Measurements from ENCODE around the gene PEMT.

The PEMT gene

DNA sequence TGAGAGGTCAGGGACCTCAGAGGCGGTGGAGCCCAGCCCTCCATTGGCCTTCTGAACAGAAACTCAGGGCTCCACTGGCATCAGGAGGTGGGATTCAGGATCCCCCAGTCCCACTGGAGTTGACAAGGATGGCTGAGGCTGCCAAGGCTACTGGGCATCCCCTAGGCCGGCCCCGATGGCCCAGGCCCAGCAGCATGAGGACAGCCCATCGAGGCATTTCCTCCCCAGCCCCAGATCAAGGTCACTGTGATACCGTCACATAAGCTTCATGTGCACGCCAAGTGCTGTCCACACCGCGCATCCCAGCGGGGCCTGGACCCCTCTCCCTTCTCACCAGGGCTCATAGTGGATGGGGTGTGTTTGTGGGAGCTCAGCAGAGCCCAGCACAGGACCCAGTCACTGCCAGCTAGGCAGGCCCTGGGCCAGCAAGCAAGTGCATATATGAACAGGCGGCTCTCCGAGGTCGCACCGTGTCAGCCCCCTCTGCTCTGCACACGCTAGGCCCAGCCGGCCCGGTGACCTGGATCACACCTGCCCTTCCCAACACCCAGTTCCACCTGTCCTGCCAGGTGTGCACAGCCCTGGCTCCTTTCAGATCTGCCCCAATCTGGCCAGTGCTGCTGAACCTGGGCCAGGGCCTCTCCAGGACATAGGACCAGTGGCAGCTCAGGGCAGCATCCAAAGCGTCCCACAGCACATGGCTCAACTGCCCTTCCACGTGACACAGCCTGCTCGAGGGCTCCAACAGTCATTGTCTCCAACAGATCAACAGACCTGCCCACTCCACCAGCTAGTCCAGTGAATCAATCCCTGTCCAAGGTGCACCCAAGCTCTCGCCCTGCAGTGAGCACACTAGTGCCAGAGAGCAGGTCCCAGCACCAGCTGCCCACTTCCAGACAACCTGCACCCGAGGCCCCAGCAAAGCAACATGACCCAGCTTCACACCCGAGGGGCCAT, 62.5 kb downstream of the PEMT start:
- DNase-seq, result no peak

DNA sequence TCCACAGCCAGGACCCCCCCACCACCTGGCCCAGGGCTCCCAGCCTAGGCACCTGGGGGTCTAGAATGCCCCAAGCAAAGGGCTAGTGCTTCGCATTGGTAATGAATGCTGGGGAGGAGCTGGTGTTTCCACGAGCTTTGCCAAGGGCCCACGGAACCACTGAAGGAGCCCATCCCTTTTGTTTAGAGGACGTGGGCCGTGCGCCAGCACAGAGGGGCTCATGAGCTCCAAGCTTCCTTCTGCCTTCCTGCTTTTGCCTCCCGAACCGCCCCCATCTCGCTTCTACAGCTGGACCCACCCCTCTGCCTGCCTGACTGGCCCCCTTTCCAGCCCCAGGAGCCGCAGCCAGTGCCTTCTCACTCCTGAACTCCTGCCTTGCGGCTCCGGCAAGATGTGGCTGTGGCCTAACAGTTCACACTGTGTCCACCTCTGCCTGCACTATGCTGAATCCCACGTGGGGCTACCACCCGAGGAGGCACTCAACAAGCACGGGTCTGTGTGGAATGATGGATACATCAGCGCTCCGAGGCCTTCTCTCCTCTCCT, 63.5 kb downstream of the PEMT start:
- DNase-seq, result no peak

DNA sequence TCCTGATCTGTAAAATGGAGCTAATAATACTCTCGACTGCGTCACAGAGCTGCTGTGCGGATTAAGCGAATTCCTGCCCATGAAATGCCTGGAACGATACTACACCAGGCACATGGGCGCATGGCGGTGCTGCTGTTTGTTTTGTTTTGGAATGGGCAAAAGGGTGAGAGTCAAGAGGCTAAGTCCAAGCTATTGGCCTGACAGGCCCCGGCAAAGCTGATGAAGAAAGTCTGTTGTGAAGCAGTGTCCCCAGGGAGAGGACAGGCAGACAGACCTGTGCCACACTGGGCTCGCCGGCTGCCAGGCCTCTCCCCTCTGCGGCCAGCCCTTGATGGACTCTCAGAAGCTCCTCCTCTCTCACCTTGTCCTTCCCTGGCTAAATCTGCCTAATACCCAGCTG, 64.0 kb downstream of the PEMT start:
- no peak for DNase-seq

DNA sequence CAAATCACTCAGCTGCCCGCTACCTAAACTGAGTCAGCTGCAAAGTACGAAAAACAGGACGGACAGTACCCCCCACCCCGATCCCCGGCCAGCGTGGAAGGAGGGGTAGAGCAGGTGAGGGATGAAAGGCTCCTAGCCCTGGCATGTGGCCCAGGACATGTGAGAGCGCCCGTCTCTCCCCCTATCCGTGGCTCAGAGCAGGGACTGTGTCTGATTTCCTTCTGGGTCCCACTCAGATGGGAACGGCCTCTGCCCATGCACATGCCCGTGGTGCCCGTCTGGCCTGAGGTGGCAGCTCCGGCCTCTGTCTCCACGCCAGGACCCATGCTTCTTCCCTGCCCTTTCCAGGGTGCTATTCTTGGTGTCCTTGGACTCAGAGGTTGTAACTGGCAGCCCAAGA, 65.1 kb downstream of the PEMT start:
- DNase-seq, result no peak

DNA sequence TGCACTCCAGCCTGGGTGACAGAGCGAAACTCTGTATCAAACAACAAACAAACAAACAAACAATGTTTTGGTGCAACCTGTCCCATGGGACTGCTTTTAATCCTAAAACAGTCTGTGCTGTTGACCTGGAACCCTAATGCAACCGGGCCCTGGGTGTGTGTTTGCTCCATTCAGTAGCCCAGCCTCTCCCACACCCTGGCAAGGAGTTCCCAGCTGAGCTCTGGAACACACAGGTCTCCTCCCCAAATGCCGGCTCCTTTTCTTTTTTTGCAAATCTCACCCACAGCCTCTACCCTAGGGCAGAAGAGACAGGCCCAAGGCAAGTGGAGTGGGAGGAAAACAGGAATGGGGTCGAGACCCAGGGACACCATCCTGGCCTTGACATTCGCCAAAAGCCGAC, 65.6 kb downstream of the PEMT start:
- DNase-seq, result no peak

DNA sequence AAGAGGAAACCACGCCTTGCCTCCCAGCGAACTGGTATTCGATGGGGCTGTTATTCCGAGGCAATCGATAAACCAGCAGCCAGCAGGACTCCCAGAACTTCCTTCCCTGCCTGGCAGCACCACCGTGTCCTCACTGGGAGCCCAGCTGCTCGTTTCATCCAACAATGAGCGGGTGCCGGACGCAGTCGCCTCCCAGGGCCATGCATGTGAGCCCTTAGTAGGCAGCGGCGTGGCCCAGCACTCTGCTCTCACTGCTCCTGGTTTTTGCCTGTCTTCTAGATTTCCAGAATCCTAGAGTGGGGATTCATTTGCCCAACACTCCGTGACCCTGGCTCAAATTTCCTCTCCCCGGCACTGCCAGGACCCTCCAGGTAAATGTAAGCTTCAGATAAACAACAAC, 66.2 kb downstream of the PEMT start:
- DNase-seq, result no peak

DNA sequence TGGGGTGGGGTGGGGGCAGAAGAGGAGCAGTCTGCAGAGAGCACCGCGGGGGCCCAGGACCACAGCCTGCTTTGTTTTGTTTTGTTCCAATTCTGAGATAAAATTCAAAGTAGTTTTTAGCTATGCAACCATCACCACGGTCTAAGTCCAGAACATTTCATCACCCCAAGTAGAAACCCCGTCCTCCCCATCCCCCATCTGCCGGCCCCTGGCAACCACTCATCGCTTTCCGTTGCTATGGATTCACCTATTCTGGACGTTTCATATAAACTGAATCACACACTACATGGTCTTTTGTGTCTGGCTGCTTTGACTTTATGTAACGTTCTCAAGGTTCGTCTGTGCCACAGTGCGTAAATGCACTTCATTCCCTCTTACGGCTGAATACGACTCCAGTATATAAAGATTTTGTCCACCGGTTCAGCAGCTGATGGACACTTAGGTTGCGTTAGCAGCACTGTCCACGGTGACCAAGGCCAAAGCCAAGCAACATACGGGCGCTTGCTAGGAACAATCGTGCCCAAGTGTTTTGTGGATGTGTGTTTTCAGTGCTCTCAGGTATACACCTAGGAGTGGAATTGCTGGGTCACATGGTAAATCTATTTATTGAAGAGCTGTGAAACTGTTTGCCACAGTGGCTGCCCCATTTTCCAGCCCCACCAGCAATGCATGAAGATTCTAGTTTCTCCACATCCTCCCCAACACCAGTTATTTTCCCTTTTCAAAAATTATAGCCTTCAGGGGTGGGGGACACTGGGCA, 67.6 kb downstream of the PEMT start:
- DNase-seq, result no peak

DNA sequence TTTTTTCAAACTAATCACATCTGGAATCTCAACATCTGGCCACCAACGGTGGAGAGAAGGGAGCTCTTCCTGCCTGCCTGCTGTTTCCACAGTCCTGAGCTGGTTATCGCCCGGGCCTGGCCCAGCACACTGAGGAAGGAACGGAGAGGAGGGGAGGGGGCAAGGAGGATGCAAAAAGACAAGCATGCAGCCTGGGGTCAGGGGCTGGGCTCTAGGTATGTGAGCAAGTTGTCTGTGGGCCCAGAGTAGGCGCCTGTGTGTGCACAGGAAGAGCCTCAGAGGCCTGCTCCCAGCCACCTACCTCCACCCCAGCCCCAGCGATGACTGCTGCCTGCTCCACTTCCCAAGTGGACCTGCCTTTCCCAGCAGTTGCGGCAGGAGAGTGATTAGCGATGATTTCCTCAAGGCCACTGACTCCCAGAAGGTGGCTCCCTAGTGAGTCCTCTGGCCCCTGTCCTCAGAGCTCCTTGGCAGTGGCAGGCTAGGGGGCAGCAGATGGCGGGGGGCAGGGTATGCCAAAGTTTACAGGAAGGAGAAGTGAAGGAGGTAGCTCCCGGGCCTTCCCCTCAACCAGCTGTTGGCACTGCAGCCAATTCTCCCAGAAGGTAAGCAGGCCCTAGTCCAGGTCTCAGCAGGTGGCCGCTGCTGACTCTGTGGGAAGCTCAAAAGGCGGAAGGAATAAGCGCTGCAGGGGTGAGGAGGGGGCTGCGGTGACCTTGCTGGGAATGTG, 68.3 kb downstream of the PEMT start:
- DNase-seq, result no peak

DNA sequence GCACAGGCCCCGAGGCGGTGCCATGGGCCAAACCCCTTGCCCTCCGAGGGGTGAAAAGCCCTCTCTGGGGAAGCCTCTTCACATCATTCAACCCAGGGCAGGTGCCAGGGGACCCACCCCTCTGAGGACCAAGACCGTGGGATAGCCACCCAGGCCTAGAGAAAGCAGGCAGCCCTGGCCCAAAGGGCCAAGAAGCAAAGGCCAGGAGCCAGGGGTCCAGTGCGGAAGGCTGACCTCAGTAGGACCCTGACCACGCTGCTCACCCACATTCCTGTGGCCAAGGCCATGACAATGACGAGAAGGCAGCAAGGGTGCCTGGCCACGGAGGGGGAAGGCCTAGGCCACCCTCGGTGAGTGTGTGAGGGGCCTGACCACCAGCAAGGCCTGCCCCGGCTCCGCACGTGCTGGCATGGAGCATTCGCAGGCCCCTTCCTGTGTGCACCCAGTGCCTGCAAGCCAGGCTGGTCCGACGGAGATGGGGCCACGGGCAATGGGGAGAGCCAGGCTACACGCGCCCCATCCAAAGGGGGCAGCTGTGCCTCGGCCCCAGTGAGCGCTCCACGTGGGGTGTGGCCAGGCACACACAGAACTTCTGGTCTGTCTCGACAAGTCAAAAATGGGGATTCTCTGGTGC, 70.8 kb downstream of the PEMT start:
- DNase-seq, result no peak

DNA sequence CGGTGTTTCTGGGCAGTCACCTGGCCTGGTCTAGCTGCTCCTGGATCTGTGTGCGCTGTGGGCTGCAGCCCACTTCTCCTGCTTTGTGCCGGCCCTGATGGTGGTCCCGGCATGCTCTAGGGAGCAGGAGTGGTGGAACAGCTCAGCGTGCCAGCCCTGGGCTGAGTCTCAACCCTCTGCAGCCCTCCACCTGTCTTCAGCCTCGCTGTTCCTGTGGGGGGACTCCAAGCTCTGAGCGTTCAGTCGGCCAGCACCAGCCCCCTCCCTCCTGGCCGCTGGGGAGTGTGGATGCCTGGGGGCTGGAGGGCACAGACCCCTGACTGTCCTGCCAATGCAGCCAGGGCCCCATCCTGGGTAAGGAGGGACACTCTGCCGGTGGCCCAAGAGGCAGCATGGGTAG, 71.6 kb downstream of the PEMT start:
- no peak for DNase-seq

DNA sequence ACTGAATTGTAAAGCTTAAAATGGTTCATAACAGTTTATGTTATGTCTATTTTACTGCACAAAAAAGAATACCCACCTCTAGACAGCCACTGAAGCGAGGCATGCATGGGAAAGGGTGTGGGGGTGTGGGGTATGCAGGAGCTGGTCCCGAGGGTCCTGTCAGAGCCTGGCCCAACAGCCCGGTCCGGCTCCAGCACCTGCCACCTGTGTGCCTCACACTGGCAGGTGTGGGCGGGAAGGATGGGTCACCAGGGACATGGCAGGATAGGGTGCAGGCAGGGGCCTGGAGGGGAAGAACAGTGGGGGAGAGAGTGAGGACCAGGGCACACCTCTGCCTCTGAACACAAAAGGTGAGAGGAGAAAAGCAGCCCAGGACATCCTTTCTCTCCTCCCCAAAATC, 72.6 kb downstream of the PEMT start:
- no peak for DNase-seq

DNA sequence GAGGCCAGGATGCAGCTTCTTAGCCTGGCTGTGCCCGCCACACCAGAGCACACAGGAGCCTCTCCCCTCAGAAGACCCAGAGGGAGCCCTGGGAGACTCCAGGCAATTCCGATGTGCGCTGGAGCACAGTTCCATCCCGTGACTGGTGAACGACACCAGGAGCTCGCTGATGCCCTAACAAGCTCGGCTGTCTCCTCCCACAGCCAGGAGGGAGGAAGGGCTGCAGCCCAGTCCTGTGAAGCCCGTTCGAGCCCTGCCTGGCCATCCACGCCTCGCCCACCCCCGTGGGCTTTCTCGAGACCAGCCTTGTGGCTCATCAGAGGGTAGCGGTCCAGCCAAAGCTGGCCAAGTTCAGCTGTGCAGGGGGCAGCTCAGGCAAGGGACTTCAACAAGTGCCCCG, 73.5 kb downstream of the PEMT start:
- DNase-seq, result no peak

DNA sequence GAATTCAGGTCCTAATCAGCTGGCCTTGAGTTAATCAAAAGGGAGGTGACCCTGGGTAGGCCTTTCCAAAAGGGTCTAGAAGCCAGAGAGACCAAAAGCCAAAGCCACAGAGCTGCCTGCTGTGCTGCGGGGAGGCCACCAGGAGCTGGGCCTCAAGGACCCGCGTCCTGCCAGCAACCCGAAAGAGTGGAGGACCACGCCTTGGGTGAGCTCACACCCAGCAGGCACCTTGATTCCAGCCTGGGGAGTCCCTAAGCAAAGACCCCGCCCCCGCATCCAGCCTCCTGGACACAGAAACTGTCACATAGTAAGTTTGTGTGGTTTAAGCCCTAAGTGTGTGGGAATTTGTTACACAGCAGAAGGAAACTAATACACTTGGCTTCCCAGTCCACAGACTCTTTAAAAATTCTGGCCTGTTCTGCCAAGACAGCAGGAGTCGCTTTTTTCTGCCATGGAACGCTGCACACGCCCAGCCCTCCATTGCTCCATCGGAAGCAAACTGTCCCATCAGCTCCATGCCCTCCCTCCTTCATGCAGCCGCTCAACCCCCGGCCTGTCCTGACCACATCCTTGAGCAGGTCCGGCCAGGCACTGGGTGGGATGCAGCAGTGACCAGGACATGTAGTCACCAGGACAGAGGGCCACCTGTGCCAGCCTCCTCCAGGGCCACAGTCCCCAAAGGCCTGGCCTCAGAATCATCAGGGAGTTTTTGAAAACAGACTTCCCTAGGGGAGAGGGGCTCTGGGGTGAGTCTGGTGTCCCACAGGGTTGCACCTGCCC, 74.4 kb downstream of the PEMT start:
- DNase-seq, result no peak

DNA sequence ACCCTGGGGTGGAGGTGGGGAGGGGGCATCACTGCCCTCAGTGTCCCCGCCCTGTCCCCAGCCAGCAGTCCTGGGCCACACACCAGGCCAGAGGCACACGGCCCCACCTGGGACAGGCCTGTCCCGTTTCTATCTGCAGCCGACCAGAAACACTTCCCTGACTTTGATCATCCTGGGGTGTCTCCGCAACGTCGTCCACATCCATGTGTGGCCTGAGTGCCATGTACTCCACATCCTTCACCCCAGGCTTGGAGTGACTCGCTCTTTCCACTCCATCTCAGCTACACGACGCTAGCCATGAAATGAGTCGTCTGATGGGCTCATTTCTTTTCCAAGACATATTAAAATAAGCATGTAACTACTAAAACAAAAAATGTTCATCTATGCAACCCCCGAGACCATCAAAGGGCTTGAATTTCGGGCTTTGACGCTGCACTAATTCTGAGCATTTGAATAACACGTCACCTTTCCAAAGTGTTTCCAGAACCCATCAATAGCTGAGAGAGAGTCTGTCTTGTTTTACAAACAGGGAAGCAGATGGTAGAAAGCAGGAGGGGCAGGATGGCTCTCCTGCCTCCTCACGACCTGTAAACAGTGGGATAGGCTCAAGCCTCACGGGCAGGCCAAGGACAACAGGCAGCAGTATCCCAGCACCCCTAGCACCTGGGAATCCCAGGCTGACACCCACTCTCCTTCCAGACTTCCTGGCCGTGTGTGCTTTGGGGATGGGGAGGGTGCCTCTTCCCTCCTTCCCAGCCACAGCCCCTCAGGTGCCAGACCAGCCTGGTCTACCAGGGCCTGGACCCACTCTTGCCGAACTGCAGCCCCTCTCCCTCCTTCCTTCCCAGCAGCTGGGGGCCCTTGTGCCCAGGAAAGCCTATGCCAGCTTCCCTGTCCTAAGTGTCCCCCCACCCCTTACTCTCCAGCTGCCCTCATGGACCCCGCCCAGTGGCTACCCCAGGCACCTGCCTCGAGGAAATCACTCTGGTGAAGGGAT, 75.3 kb downstream of the PEMT start:
- DNase-seq, result no peak

DNA sequence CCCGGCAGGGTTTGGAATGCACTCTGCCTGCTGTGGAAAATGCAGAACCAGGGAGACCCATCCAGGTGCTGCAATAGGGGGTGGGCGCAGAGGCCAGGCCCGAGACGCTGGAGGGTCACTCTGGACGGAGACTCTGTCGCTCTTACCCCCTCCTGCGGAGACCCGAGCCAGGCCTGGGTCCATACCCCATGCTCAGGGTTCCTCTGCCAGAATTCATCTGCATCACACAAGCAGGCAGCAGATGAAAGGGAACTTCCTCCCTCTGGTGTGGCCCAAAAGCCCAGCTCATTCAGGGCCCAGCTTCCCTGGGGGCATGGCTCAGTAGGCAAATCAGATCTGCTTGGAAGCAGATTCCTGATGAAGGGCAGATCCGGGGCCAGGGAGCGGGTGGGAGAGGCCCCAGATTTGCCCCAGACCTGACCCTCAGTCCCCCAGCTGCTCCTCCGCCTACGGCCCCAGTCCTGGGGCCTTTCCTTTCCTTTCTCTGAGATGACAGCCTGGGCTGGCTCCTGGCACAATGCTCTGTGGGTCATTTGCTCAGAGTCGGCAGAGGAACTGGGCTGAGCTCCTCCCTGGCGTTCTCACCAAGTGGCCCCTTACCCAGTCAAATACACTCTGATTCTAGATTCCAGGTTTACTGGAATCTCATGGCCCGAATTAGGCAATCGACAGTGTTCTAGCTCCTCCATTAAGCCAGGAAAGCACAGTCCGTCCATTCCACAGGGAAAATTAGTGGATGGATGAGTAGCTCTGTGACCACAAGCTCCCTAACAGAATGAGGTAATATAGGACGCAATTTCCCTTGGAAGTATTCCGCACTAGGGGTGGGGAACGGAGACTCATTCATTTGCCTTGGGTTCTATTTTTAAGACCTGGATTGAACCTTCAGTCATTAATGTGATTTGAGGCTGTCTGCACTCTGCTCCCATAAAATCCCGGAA, 76.2 kb downstream of the PEMT start:
- DNase-seq, result no peak

DNA sequence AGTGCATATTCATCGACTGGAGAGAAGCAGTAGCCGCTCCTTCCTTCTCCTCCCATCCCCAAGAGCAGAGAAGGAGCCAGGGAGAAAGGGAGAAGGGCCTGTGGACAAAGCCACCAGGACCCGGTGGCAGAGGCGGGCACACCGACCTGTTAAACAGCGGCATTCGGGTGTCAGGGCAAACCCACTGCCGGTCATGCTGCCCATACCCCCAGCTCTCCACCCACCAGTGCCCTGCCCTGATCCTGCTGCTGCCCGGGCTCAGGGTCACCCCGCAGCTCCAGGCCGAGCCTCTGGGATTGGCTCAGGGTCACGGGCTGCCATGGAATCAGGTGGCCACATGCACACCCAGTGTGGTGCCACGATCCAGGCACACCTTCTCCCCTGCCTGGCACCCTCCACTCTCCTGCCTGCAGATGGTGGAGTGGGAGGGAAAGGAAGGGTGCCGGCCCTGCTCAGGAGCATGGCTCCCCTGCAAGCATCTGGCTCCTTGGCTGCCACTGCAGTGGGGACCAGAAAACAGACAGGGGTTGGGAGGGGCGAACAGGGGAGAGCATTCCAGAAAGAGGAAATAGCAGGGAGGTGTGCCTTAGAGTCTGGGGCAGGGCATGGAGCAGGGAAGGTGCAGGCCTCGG, 77.0 kb downstream of the PEMT start:
- DNase-seq, result no peak

DNA sequence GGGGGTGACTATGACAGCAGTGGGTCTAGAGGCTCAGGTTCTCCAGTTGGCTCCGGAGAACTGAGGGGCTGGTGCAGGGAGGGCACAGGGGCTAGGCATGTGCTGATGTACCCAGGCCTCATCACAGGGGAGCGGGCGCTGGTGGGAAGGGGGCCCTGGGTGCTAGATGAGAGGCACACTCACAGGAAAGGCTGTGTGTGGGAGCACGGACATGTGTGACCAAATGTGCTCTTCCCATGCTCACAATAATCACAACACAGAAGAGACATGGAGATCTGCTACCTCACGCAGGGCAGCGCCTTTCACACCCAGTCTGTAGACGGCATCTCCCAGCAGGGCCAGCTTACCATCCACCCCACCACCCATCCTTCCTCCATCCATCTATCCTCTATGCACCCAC, 77.9 kb downstream of the PEMT start:
- no peak for DNase-seq

DNA sequence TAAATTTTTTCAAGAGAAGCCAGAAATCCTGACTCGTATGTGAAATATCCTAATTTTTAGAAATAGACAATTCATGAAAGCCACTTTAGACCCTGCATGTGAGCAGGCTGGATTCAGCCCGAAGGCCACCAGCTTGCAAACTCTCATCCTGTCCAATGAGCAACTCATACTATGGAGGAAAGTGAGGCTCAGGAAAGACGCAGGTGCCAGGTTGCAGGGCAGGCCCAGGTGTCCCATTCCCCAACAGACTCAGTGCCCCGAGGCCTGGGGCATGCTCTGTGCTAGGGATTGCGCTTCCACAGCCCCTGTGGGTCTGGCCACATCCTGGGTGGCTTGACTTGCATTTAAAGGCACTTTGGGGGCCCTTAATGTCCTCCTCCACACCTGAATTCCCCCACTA, 78.6 kb downstream of the PEMT start:
- DNase-seq, result no peak
